ENCODE data around the gene SLC9A9.

SLC9A9 gene

GRCh38 chr3:143510601-143511000 is 337.7 kb downstream of the SLC9A9 start:
- DNase-seq (ENCODE audit: low read depth in 2 of 2), result no peak

DNA sequence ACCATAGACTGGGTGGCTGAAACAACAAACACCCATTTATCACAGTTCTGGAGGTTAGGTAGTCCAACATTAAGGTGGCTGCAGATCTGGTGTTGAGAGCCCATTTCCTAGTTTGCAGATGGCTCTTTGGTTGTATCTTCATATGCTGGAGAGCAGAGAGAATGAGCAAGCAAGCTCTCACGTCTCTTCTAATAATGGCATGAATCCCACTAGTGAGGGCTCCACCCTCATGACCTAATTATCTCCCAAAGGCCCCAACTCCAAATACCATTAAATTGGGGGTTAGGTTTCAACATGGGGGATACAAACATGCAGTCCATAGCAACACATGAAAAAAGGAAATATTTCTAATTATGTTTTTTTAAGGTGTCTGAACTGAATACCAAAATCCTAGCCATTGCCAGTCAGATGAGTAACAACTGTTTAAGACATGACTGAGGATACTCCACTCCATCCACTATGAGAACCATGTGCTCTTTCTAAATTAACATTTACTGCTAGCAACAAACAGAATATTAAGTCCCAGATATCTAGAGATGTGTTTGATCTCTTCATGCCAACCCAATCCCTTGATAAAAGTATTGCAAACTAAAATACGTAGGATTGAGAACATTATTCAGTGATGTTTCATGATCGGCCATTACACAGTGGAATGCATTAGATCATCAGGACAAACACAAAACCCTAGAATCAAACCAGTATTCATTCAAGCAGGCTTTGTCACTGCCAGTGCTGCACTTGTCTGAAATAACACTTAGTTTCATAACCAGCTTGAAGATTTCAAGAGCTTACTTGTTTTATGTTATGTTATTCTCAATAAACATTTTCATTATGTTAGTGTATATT is 340.3 kb downstream of the SLC9A9 start:
- DNase-seq (ENCODE audit: low read depth in 2 of 2), result no peak

GRCh38 chr3:143506190-143506589 is 342.1 kb downstream of the SLC9A9 start:
- no peak for DNase-seq (ENCODE audit: low read depth in 2 of 2)

GRCh38 chr3:143503325-143503885 is 344.9 kb downstream of the SLC9A9 start:
- no peak for DNase-seq (ENCODE audit: low read depth in 2 of 2)

DNA sequence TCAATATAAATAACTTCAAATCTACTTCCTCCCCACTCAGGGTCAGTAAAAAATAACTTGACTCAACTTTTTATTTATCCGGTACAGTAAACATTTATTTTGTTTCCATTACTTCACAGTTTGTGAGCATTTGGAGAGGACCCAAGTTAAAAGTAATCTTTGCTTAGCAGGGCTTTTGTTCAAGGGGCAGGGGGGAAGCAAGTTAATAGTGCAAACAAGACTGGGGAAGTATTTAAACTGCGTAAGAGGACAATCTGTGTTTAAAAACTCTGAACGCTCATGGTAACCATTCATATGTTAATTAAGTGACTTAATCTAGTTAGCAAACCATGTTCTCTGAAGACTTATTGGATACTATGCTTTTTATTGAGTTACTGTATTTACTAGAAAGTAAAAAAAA is 346.2 kb downstream of the SLC9A9 start:
- no peak for DNase-seq (ENCODE audit: low read depth in 2 of 2)

GRCh38 chr3:143497382-143497781 is 350.9 kb downstream of the SLC9A9 start:
- no peak for DNase-seq (ENCODE audit: low read depth in 2 of 2)

DNA sequence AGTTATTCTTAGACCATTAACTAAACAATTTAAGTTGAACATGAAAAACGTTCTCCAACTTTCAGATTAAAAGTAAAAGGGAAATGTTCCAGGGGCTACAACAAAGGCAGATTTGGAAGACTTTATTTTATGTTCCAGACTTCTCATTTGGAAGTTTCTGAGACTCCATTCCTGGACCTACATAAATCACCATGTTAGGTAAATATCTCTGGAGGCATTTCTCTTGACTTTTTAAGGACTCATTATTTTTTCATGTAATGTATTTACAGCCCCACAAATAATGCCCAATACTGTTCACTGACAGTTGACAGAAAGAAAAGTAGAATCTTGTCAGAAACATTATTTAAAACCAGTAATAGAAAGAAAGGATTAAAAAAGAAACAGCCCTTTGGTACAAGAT is 352.1 kb downstream of the SLC9A9 start:
- DNase-seq (ENCODE audit: low read depth in 2 of 2), result no peak

- DNase-seq (ENCODE audit: low read depth in 2 of 2), result no peak
Observed at GRCh38 chr3:143495527-143495926, 352.7 kb downstream of the SLC9A9 start.

GRCh38 chr3:143486611-143487010 is 361.7 kb downstream of the SLC9A9 start:
- DNase-seq (ENCODE audit: low read depth in 2 of 2), result no peak

- no peak for DNase-seq (ENCODE audit: low read depth in 2 of 2)
Observed at GRCh38 chr3:143484846-143485512, 363.3 kb downstream of the SLC9A9 start.

- no peak for DNase-seq (ENCODE audit: low read depth in 2 of 2)
Observed at GRCh38 chr3:143483214-143483613, 365.1 kb downstream of the SLC9A9 start.

DNA sequence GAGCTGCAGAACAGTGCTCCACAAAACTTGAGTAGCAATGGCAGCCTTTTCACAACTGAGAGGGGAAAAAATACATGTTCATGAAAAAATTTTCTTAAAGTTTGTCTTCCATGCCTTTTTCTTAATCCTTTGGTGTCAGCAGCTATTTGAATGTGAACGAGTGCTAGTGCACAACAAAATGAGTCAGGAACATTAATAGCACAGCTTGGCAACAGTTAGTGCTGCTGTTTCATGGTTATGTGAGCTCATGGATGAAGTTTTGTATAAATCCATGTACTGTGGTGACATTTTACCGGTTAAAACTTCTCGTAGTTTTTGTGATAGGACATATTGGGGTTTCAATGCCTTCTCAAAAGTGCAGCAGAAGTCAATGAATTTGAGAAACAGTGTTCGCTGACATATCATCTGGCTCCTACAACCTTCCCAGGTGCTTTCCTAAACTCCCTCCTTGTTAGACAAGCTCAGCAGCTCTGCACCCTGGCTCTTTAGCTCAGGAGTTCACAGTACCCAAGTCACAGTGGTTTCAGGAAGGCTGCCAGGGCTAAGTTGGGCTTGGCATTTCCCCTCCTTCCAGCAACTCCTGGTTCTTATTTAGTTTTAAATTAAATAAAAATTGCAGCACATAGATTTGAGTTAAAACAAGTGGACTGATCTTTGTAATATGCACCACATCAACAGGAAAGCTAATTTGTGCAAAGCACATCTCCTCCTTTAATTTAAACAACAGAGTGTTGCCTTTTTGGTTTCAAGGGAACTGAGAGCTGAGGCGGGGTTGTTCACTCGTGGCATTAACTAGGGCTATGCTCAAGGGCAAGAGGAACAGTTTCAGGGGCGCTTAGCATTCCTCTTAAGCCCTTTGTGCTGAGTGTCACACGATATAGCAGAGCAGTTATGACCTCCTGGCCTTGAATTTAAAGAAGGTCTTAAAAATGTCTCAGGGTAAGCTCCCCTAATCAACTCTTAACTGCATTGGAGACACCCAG is 365.9 kb downstream of the SLC9A9 start:
- no peak for DNase-seq (ENCODE audit: low read depth in 2 of 2)

DNA sequence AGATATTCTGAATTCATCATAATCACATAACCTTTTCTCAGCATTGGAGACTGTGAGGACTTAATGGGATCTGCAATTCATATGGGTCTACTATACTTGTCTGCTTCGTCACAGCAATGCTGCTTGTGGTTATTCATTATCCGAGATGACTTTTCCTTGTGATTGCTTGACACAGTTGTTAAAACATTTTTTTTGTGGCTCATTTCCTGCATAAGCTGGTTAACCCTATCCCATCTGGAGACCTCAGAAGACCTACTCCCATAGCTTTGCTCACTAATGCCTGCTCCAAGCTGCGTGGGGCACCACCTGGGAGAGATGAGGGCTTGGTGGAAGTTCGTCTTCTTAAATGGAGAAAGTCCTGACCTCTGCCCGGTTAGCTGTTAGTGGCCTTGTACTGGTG is 367.9 kb downstream of the SLC9A9 start:
- no peak for DNase-seq (ENCODE audit: low read depth in 2 of 2)

- DNase-seq (ENCODE audit: low read depth in 2 of 2), result no peak
Observed at GRCh38 chr3:143479727-143480126, 368.5 kb downstream of the SLC9A9 start.

GRCh38 chr3:143478115-143478693 is 370.1 kb downstream of the SLC9A9 start:
- DNase-seq (ENCODE audit: low read depth in 2 of 2), result no peak

DNA sequence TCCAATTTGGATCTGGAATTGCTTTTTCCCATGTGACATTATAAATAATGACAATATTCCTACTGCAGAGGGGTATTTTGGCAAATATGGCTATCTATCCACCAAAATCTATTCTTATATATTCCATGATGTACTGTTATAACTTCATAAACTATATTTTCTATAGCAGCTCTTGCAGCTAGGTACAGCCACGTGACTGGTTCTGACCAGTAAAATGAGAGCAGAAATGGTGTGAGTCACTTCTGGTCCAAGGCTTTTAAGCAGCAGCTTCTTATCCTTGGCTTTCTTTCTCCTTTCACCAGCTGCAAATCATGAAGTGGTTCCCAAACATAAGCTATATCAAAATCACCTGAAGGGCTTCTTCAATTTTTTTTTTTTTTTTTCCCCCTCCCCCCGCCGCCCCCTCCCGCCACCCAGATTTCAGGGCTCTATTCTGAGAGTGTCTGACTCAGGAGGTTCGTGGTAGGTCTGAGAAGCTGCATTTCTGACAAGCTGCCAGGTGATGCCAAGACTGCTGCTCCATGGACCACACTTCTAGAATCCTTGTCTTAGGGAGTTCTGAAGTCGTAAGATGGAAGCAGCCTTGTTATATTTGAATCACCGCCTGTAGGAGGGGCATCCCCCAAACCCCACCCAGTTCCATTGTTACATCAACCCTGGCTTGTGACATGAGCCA is 371.2 kb downstream of the SLC9A9 start:
- DNase-seq (ENCODE audit: low read depth in 2 of 2), result no peak

DNA sequence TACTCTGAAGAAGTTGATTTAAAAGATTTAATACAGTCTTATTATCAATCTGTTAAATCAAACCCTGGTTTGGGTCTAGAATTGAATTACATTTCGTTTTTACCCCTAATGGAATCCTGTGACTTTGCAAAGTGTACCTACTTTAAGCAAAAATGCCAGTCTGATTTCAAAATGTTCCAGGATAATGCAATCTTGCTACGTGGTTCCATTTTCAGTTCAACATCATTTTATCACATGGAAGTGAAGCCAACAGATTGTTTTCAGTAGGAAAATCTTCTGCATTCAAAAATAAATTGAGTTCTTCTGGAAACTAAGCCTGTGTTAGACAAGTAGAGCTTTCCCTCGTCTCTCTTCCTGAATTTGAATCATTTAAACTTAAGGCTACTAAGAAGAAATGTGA is 372.3 kb downstream of the SLC9A9 start:
- DNase-seq (ENCODE audit: low read depth in 2 of 2), result no peak

- DNase-seq (ENCODE audit: low read depth in 2 of 2), result no peak
Observed at GRCh38 chr3:143472731-143473523, 375.3 kb downstream of the SLC9A9 start.

DNA sequence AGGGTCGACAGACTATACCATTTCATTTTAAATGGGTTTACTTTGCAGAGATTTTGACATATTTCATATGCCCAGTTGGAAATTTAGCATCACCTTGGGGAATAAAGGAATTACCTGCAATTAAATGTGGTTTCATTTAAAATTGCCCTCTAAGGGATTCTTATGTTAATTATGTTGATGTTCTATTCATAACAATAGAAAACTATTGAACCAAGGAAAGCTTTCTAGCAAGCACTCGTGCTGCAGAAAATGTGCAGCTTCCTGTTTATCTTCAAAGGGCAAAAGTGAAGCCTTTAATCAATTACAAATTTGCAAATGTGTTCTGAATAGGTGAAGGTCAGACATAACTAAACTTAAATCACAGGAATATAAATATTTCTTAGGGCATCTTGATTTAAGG is 376.6 kb downstream of the SLC9A9 start:
- no peak for DNase-seq (ENCODE audit: low read depth in 2 of 2)

DNA sequence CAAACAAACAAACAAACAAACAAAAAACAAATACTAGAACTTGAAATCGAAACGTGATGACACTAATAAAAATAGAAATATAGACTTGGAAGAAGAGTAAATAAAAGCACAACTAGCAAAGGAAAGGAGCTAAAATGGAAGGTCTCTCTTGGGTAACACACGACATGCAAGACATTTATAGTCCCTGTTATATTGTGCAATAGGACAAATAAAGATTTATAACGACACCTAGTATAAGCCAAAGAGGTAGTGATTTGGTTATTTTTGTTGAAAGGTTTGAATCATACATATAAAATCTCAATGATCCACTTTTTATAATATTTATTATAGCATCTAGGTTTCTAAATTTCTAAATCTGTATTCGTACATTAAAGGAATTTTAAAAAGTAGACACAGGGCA is 379.1 kb downstream of the SLC9A9 start:
- DNase-seq (ENCODE audit: low read depth in 2 of 2), result no peak
